ENCODE data around the gene ASGR2. TPM values are rescaled to one million over a fixed set of nuclear protein-coding genes. Genes with fewer than 3 reads are reported as not detected.
"Not testable (repeated sequence)": the region's sequence is repeated elsewhere in the genome, so short reads cannot be mapped to it uniquely, and the experiment has no call there.

The ASGR2 gene
- total RNA-seq, 1 donor from 2014 or later = not detected

DNA sequence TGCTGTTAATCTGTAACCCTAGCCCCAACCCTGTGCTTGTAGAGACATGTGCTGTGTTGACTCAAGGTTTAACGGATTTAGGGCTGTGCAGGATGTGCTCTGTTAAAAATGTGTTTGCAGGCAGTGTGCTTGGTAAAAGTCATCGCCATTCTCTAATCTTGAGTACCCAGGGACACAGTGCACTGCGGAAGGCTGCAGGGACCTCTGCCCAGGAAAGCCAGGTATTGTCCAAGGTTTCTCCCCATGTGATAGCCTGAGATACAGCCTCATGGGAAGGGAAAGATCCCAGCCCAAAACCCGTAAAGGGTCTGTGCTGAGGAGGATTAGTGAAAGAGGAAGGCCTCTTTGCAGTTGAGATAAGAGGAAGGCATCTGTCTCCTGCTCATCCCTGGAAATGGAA is 26.2 kb downstream of the ASGR2 start:
- not testable (repeated sequence) for H3K9me3 Mint-ChIP-seq; H3K4me3 Mint-ChIP-seq; H3K27me3 Mint-ChIP-seq (ENCODE audit: low read depth); DNase-seq (ENCODE audit: low spot score in 2 of 2, unreplicated experiment in 2 of 2); H3K27ac Mint-ChIP-seq; H3K36me3 Mint-ChIP-seq
- peaks cover 18% of the 10 kb centered on the region for H3K4me1 Mint-ChIP-seq

DNA sequence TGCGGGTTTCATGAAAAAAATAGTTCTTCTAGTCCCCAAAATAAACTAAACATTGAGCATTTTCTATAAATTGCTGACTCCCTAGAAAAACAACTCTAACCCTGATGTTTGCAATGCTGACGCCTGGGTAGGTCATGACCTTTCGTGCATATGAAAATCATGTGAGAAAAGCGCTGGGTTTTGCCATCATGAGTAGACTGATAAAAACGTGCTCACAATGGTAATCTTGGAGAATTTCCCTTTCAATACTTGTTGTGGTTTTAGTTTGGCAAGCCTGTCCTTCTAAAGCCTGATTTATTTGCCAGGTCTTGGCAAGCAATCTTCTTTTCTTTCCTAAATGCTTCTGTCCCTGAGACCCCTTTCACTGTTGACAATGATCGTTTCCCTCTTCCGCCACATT is 30.5 kb downstream of the ASGR2 start:
- Mint-ChIP-seq H3K27me3 (ENCODE audit: low read depth) (peaks cover 4% of the 10 kb centered on the region), H3K4me1 (peaks cover 18% of the 10 kb centered on the region), H3K27ac (no peak overlapping the region), H3K4me3 (no peak overlapping the region), H3K9me3 (peaks cover 6% of the 10 kb centered on the region), H3K36me3 (no peaks in the 10 kb centered on the region)
- no peak for DNase-seq (ENCODE audit: low spot score in 2 of 2, unreplicated experiment in 2 of 2)
- TF ChIP-seq, protein P1, sequence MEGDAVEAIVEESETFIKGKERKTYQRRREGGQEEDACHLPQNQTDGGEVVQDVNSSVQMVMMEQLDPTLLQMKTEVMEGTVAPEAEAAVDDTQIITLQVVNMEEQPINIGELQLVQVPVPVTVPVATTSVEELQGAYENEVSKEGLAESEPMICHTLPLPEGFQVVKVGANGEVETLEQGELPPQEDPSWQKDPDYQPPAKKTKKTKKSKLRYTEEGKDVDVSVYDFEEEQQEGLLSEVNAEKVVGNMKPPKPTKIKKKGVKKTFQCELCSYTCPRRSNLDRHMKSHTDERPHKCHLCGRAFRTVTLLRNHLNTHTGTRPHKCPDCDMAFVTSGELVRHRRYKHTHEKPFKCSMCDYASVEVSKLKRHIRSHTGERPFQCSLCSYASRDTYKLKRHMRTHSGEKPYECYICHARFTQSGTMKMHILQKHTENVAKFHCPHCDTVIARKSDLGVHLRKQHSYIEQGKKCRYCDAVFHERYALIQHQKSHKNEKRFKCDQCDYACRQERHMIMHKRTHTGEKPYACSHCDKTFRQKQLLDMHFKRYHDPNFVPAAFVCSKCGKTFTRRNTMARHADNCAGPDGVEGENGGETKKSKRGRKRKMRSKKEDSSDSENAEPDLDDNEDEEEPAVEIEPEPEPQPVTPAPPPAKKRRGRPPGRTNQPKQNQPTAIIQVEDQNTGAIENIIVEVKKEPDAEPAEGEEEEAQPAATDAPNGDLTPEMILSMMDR (IDR thresholded peaks at IDR 0.05; ENCODE audit: unreplicated experiment) = no peak

- TF ChIP-seq, protein P1 (IDR thresholded peaks at IDR 0.05; ENCODE audit: unreplicated experiment) = no peak
- Mint-ChIP-seq H3K9me3 (peaks cover 6% of the 10 kb centered on the region), H3K27ac (no peak overlapping the region), H3K27me3 (ENCODE audit: low read depth) (peaks cover 9% of the 10 kb centered on the region), H3K4me3 (no peak overlapping the region), H3K36me3 (no peaks in the 10 kb centered on the region), H3K4me1 (peaks cover 14% of the 10 kb centered on the region)
- no peak for DNase-seq (ENCODE audit: low spot score in 2 of 2, unreplicated experiment in 2 of 2)
Observed at GRCh38 chr17:7083592-7083991, 31.0 kb downstream of the ASGR2 start.

DNA sequence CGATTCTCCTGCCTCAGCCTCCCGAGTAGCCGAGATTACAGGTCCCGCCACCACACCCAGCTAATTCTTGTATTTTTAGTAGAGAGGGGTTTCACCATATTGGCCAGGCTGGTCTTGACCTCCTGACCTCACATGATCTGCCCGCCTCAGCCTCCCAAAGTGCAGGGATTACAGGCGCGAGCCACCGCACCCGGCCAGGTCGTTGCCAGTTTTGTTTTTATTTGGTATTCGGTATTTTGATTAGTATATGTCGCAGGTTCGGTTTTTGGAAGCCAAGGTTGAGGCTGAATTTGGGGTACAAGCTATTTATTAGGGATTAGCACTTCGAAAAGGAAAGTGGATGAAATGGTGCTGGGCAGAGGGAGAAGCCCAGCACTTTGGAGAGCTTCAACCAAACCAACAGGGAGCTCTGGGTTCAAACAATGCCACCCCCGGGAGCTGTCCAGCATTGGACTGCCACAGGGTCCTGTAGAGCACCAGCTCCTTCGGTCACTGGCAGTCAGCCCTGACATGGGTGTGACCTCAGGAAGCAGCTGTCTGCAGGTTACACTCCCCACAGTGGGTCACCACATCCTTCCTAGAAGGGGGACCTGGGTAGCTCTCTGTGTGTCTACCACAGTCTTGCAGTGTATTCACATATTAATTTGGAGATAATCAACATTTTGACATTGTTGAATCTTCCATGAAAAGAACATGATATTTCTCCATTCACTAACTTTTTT is 33.1 kb downstream of the ASGR2 start:
- peaks cover 9% of the 10 kb centered on the region for H3K27me3 Mint-ChIP-seq (ENCODE audit: low read depth)
- H3K4me1 Mint-ChIP-seq = peaks cover 7% of the 10 kb centered on the region
- TF ChIP-seq, protein P1 (IDR thresholded peaks at IDR 0.05; ENCODE audit: unreplicated experiment) = no peak
- DNase-seq (ENCODE audit: low spot score in 2 of 2, unreplicated experiment in 2 of 2) = no peak
- no peak overlapping the region for H3K4me3 Mint-ChIP-seq
- H3K36me3 Mint-ChIP-seq = no peaks in the 10 kb centered on the region
- peaks cover 6% of the 10 kb centered on the region for H3K9me3 Mint-ChIP-seq
- no peak overlapping the region for H3K27ac Mint-ChIP-seq

DNA sequence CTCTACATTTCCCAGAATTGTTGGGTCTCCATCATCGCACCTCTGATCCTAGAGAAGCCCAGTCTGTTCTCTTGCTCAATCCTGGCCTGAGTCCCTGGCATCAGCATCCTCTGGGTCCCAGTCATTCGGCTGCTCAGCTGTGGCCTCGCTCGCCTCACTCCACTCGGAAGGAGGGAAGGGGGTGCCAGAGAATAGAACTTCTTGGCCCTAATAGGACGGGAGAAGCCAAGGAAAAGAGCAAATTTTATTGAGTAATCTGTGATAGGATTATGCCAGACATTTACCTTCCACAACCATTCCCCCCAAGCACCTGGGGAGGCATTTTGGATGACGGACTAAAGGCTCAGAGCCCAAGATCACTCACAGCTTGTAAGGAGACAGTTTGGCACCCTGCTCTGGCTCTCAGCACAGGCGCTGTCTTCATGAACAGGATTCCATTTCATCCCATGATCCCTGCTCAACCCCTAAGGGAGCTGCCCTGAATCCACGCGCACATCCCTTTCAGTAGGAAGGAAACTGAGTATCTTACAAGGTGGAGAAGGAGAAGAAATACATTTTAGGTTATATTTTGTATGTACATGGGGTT is 34.1 kb downstream of the ASGR2 start:
- no peak for DNase-seq (ENCODE audit: low spot score in 2 of 2, unreplicated experiment in 2 of 2)
- peaks cover 7% of the 10 kb centered on the region for H3K4me1 Mint-ChIP-seq

More for the DNA sequence above, 34.1 kb downstream of the ASGR2 start:
- peaks cover 9% of the 10 kb centered on the region for H3K27me3 Mint-ChIP-seq (ENCODE audit: low read depth)
- TF ChIP-seq, protein P1 (IDR thresholded peaks at IDR 0.05; ENCODE audit: unreplicated experiment) = no peak
- H3K4me3 Mint-ChIP-seq = no peak overlapping the region
- H3K36me3 Mint-ChIP-seq = no peaks in the 10 kb centered on the region
- H3K9me3 Mint-ChIP-seq = peaks cover 6% of the 10 kb centered on the region
- H3K27ac Mint-ChIP-seq = no peak overlapping the region

Measured in mesothelial cell of epicardium (in vitro differentiated cells).